Naive B cell (primary cell): ENCODE data around the gene TNMD. TPM values are rescaled to one million over a fixed set of nuclear protein-coding genes. Genes with fewer than 3 reads are reported as not detected.
A peak's percentile ranks its signal among the peaks of the same experiment; 100 is the strongest.
"Not testable (repeated sequence)": the region's sequence is repeated elsewhere in the genome, so short reads cannot be mapped to it uniquely, and the experiment has no call there.

ENCODE experiments used
- ATAC-seq, 2 donors: fragments of 150-1000 bp; cut with Tn5 transposase; 2 replicates each; pipeline ENCODE4 v1.10.0; 2021; ENCODE audit warnings: low read depth in 2 of 2, mild to moderate bottlenecking in 2 of 2, moderate library complexity in 2 of 2
- DNase-seq: peaks from one replicate; pipeline ENCODE4 v3.0.0; 2022
- H3K27ac Mint-ChIP-seq, 6 donors: one replicate each; pipeline ENCODE4 v1.8.0; 2020 to 2022; ENCODE audit warnings: mild to moderate bottlenecking in 6 of 6, mixed read lengths in 6 of 6, moderate library complexity in 5 of 6, inconsistent platforms in 2 of 6
- H3K27me3 Mint-ChIP-seq, 3 donors: one replicate each; pipeline ENCODE4 v1.8.0; 2021 to 2022; ENCODE audit warnings: mixed read lengths in 3 of 3, mild to moderate bottlenecking in 1 of 3
- H3K36me3 Mint-ChIP-seq, 2 donors: one replicate each; pipeline ENCODE4 v1.8.0; 2020 to 2022; ENCODE audit warnings: mixed read lengths in 2 of 2, inconsistent platforms in 1 of 2, mild to moderate bottlenecking in 1 of 2
- H3K4me1 Mint-ChIP-seq, 3 donors: one replicate each; pipeline ENCODE4 v1.8.0; 2020 to 2022; ENCODE audit warnings: mixed read lengths in 3 of 3, inconsistent platforms in 1 of 3, mild to moderate bottlenecking in 1 of 3, moderate library complexity in 1 of 3
- H3K4me3 Mint-ChIP-seq, 8 donors: one replicate each; pipeline ENCODE4 v1.8.0; 2020 to 2022; ENCODE audit warnings: mild to moderate bottlenecking in 8 of 8, mixed read lengths in 8 of 8, moderate library complexity in 8 of 8, inconsistent platforms in 2 of 8
- H3K9me3 Mint-ChIP-seq, 7 donors: one replicate each; pipeline ENCODE4 v1.8.0; 2020 to 2022; ENCODE audit warnings: mixed read lengths in 7 of 7, mild to moderate bottlenecking in 5 of 7, inconsistent platforms in 2 of 7, moderate library complexity in 1 of 7
- polyA plus RNA-seq, 6 donors: library from polyadenylated mRNA; unstranded; fragments of 300-500 nt; fragmentation: Illumina TruSeq; gene quantifications; one replicate each; pipeline ENCODE4 v1.2.3, GENCODE V29; 2021; ENCODE audit warnings: low read depth in 6 of 6

The TNMD gene
- not detected for polyA plus RNA-seq

- no peak within 1 kb of the TSS for H3K4me3 Mint-ChIP-seq
- peaks cover 38 to 63% (median 56%) of the 10 kb centered on the region in 3 donors for H3K27me3 Mint-ChIP-seq
- peaks cover 0 to 4% (median 0%) of the 10 kb centered on the region in 7 donors for H3K9me3 Mint-ChIP-seq
- DNase-seq (no peak), ATAC-seq (no peak)
- no peak within 1 kb of the TSS for H3K27ac Mint-ChIP-seq
- no peaks in the 10 kb centered on the region for H3K36me3 Mint-ChIP-seq
- H3K4me1 Mint-ChIP-seq, result no peaks in the 10 kb centered on the region
Observed at GRCh38 chrX:100584611-100585010, at the start of gene TNMD. TNMD (plus strand) TSS chrX:100584936; CDS start chrX:100585019, 83 bp downstream.

- H3K27me3 Mint-ChIP-seq, DNase-seq, H3K4me1 Mint-ChIP-seq, H3K36me3 Mint-ChIP-seq, H3K4me3 Mint-ChIP-seq, H3K27ac Mint-ChIP-seq, ATAC-seq: not testable (repeated sequence)
- peaks cover 0 to 12% (median 3%) of the 10 kb centered on the region in 7 donors for H3K9me3 Mint-ChIP-seq
Observed at GRCh38 chrX:100565534-100565933, 19.2 kb upstream of the TNMD start.

- peaks cover 35 to 61% (median 50%) of the 10 kb centered on the region in 3 donors for H3K27me3 Mint-ChIP-seq
- H3K4me1 Mint-ChIP-seq, result no peaks in the 10 kb centered on the region
Observed at GRCh38 chrX:100586747-100587146, 2.0 kb downstream of the TNMD start.

GRCh38 chrX:100587861-100588260 lies 3.1 kb downstream of the TNMD start:
- DNase-seq (no peak), ATAC-seq (no peak)
- Mint-ChIP-seq H3K4me1 (no peaks in the 10 kb centered on the region), H3K9me3 (peaks cover 0 to 2% (median 0%) of the 10 kb centered on the region in 7 donors), H3K36me3 (no peaks in the 10 kb centered on the region), H3K27me3 (peaks cover 28 to 51% (median 42%) of the 10 kb centered on the region in 3 donors), H3K4me3 (no peak overlapping the region), H3K27ac (no peak overlapping the region)

More at GRCh38 chrX:100586747-100587146, 2.0 kb downstream of the TNMD start:
- DNase-seq, result no peak
- Mint-ChIP-seq H3K4me3 (no peak overlapping the region), H3K27ac (no peak overlapping the region), H3K36me3 (no peaks in the 10 kb centered on the region), H3K9me3 (peaks cover 0 to 4% (median 0%) of the 10 kb centered on the region in 7 donors)
- no peak for ATAC-seq

- Mint-ChIP-seq H3K4me1 (no peaks in the 10 kb centered on the region), H3K9me3 (peaks cover 0 to 2% (median 0%) of the 10 kb centered on the region in 7 donors), H3K36me3 (no peaks in the 10 kb centered on the region), H3K4me3 (no peak overlapping the region), H3K27me3 (peaks cover 26 to 62% (median 28%) of the 10 kb centered on the region in 3 donors), H3K27ac (peak overlapping the region in 1 of 6 donors; percentile 7)
- ATAC-seq (no peak), DNase-seq (no peak)
Observed at GRCh38 chrX:100591256-100592051, 6.7 kb downstream of the TNMD start.

GRCh38 chrX:100593126-100593525 lies 8.4 kb downstream of the TNMD start:
- DNase-seq (no peak), ATAC-seq (no peak)
- H3K27ac Mint-ChIP-seq, result no peak overlapping the region
- no peaks in the 10 kb centered on the region for H3K36me3 Mint-ChIP-seq
- H3K4me3 Mint-ChIP-seq, result no peak overlapping the region
- no peaks in the 10 kb centered on the region for H3K4me1 Mint-ChIP-seq
- peaks cover 0 to 2% (median 0%) of the 10 kb centered on the region in 7 donors for H3K9me3 Mint-ChIP-seq
- H3K27me3 Mint-ChIP-seq, result peaks cover 24 to 57% (median 26%) of the 10 kb centered on the region in 3 donors

- no peak overlapping the region for H3K27ac Mint-ChIP-seq
- no peak overlapping the region for H3K4me3 Mint-ChIP-seq
- ATAC-seq (no peak), DNase-seq (no peak)
- no peaks in the 10 kb centered on the region for H3K36me3 Mint-ChIP-seq
- H3K9me3 Mint-ChIP-seq, result peaks cover 0 to 2% (median 0%) of the 10 kb centered on the region in 7 donors
- no peaks in the 10 kb centered on the region for H3K4me1 Mint-ChIP-seq
- peaks cover 20 to 52% (median 25%) of the 10 kb centered on the region in 3 donors for H3K27me3 Mint-ChIP-seq
Observed at GRCh38 chrX:100593581-100593980, 8.8 kb downstream of the TNMD start.

- H3K36me3 Mint-ChIP-seq, result no peaks in the 10 kb centered on the region
- no peak for DNase-seq
- H3K27ac Mint-ChIP-seq, result no peak overlapping the region
- no peaks in the 10 kb centered on the region for H3K9me3 Mint-ChIP-seq
- no peak for ATAC-seq
- no peak overlapping the region for H3K4me3 Mint-ChIP-seq
- peaks cover 11 to 33% (median 15%) of the 10 kb centered on the region in 3 donors for H3K27me3 Mint-ChIP-seq
- peaks cover 0 to 6% (median 0%) of the 10 kb centered on the region in 3 donors for H3K4me1 Mint-ChIP-seq
Observed at GRCh38 chrX:100596601-100597000, 11.9 kb downstream of the TNMD start.

GRCh38 chrX:100599456-100599855 lies 14.7 kb downstream of the TNMD start:
- H3K4me1 Mint-ChIP-seq, result peaks cover 0 to 9% (median 0%) of the 10 kb centered on the region in 3 donors
- no peaks in the 10 kb centered on the region for H3K9me3 Mint-ChIP-seq
- no peaks in the 10 kb centered on the region for H3K36me3 Mint-ChIP-seq
- peaks cover 16 to 24% (median 17%) of the 10 kb centered on the region in 3 donors for H3K27me3 Mint-ChIP-seq
- no peak overlapping the region for H3K4me3 Mint-ChIP-seq
- no peak overlapping the region for H3K27ac Mint-ChIP-seq
- ATAC-seq, result no peak
- no peak for DNase-seq

- Mint-ChIP-seq H3K4me1 (peaks cover 0 to 9% (median 0%) of the 10 kb centered on the region in 3 donors), H3K36me3 (no peaks in the 10 kb centered on the region), H3K27ac (no peak overlapping the region), H3K9me3 (no peaks in the 10 kb centered on the region), H3K27me3 (peaks cover 11 to 20% (median 16%) of the 10 kb centered on the region in 3 donors), H3K4me3 (no peak overlapping the region)
- ATAC-seq, result no peak
- no peak for DNase-seq
Observed at GRCh38 chrX:100600340-100600739, 15.6 kb downstream of the TNMD start.

GRCh38 chrX:100600758-100601157 lies 16.0 kb downstream of the TNMD start:
- Mint-ChIP-seq H3K36me3 (no peaks in the 10 kb centered on the region), H3K4me1 (peaks cover 0 to 9% (median 0%) of the 10 kb centered on the region in 3 donors), H3K27ac (no peak overlapping the region), H3K4me3 (no peak overlapping the region), H3K9me3 (no peaks in the 10 kb centered on the region), H3K27me3 (peaks cover 7 to 16% (median 12%) of the 10 kb centered on the region in 3 donors)
- DNase-seq (no peak), ATAC-seq (peak; percentile 45 to 51)

GRCh38 chrX:100606753-100607152 lies 22.0 kb downstream of the TNMD start:
- ATAC-seq (peak; percentile 70 to 77), DNase-seq (peak; percentile 27)
- Mint-ChIP-seq H3K4me3 (peak overlapping the region in 3 of 8 donors; percentile 32 to 45 (median 37)), H3K9me3 (peaks cover 0 to 3% (median 0%) of the 10 kb centered on the region in 7 donors), H3K36me3 (no peaks in the 10 kb centered on the region), H3K27me3 (peaks cover 9 to 40% (median 23%) of the 10 kb centered on the region in 3 donors), H3K4me1 (peaks cover 0 to 12% (median 11%) of the 10 kb centered on the region in 3 donors), H3K27ac (peak overlapping the region in 1 of 6 donors; percentile 39)

- ATAC-seq (no peak), DNase-seq (no peak)
- Mint-ChIP-seq H3K4me1 (peaks cover 0 to 11% (median 11%) of the 10 kb centered on the region in 3 donors), H3K36me3 (no peaks in the 10 kb centered on the region), H3K27me3 (peaks cover 13 to 54% (median 30%) of the 10 kb centered on the region in 3 donors), H3K27ac (no peak overlapping the region), H3K9me3 (peaks cover 0 to 3% (median 0%) of the 10 kb centered on the region in 7 donors), H3K4me3 (no peak overlapping the region)
Observed at GRCh38 chrX:100609591-100609990, 24.9 kb downstream of the TNMD start.

GRCh38 chrX:100611951-100612350 lies 27.2 kb downstream of the TNMD start:
- DNase-seq (no peak), ATAC-seq (no peak)
- H3K9me3 Mint-ChIP-seq, result peaks cover 0 to 3% (median 0%) of the 10 kb centered on the region in 7 donors
- H3K4me3 Mint-ChIP-seq, result no peak overlapping the region
- no peaks in the 10 kb centered on the region for H3K36me3 Mint-ChIP-seq
- H3K27me3 Mint-ChIP-seq, result peaks cover 11 to 59% (median 25%) of the 10 kb centered on the region in 3 donors
- no peak overlapping the region for H3K27ac Mint-ChIP-seq
- peaks cover 0 to 7% (median under 1%) of the 10 kb centered on the region in 3 donors for H3K4me1 Mint-ChIP-seq
